ENCODE data around the gene TRIM44. TPM values are rescaled to one million over a fixed set of nuclear protein-coding genes. Genes with fewer than 3 reads are reported as not detected.

Gene TRIM44
- total and polyA plus RNA-seq, 8 donors, result 6.3 to 55.4 (median 36.4) TPM

DNA sequence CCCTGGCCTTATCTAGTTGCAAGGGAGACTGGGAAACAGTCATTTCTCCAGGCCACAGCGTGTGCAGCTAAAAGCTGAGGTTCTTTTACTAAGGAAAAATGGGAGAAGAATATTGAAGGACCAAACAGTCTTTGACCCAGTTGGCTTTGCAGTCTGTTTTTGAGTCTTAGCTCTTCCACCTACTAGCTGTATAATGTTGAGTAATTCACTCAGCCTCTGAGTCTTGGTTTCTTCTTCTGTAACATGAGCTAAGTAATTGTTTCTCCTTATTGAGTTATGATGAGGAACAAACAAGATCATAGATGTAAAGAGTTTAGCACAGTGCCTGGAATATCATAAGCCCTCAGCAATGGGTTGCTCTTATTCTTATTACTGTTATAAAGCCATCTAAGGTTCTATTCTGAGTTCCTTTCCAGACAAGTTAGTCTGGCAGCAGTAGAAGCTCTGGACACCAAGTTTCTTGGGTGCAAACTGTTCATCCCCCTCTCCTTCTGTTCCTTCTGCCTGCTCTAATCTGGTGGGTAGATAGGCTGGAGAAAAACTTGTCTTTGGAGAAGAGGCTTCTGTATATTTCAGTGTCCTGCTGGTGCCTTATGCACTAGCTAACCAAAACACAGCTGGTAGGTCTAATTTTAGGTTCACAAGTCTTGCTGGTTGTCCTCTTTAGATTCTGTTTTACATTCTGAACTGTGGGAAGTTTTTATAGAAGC lies 13.5 kb downstream of the TRIM44 start:
- no peak for TF ChIP-seq CTCF (IDR thresholded peaks at IDR 0.05)
- no peak overlapping the region for H3K4me3 ChIP-seq
- no peaks in the 10 kb centered on the region for H3K36me3 ChIP-seq
- WGBS, 2 donors, result 47 to 69% methylated on average over 1 of the region's 1 CpG
- no peak overlapping the region for H3K27ac ChIP-seq
- DNase-seq (no peak), FAIRE-seq (no peak), ATAC-seq (peak in 3 of 4 donors; percentile 21 to 28 (median 28))
- intact Hi-C loops (cut with DNase I), result no loop called here
- peaks cover 15 to 19% (median 16%) of the 10 kb centered on the region in 3 donors for H3K4me1 ChIP-seq
- H3K9me3 ChIP-seq, result no peaks in the 10 kb centered on the region
- no peaks in the 10 kb centered on the region for H3K27me3 ChIP-seq

GRCh38 chr11:35676611-35676965 lies 14.0 kb downstream of the TRIM44 start:
- peak in 3 of 4 donors; percentile 47 to 58 (median 47) for ATAC-seq
- TF ChIP-seq CTCF (IDR thresholded peaks at IDR 0.05), result no peak

GRCh38 chr11:35677904-35678303 lies 15.3 kb downstream of the TRIM44 start:
- Histone ChIP-seq H3K27me3 (no peaks in the 10 kb centered on the region), H3K27ac (no peak overlapping the region), H3K4me1 (peaks cover 9 to 17% (median 16%) of the 10 kb centered on the region in 3 donors), H3K4me3 (no peak overlapping the region), H3K36me3 (no peaks in the 10 kb centered on the region), H3K9me3 (no peaks in the 10 kb centered on the region)
- intact Hi-C loops (cut with DNase I), result no loop called here
- FAIRE-seq (no peak), DNase-seq (no peak), ATAC-seq (no peak)
- 97 to 98% methylated on average over 1 of the region's 1 CpG for WGBS, 2 donors
- TF ChIP-seq CTCF (IDR thresholded peaks at IDR 0.05), result no peak

More at GRCh38 chr11:35676611-35676965, 14.0 kb downstream of the TRIM44 start:
- Histone ChIP-seq H3K27me3 (no peaks in the 10 kb centered on the region), H3K4me1 (peaks cover 11 to 14% (median 11%) of the 10 kb centered on the region in 3 donors), H3K9me3 (no peaks in the 10 kb centered on the region), H3K36me3 (no peaks in the 10 kb centered on the region), H3K4me3 (no peak overlapping the region), H3K27ac (no peak overlapping the region)
- no peak for FAIRE-seq
- intact Hi-C loops (cut with DNase I), result no loop called here
- DNase-seq, result no peak
- WGBS, 2 donors, result 33 to 40% methylated on average over 1 of the region's 1 CpG

- ATAC-seq, result no peak
- FAIRE-seq, result no peak
- Histone ChIP-seq H3K27ac (no peak overlapping the region), H3K9me3 (no peaks in the 10 kb centered on the region), H3K4me1 (peaks cover 9 to 22% (median 20%) of the 10 kb centered on the region in 3 donors), H3K36me3 (no peaks in the 10 kb centered on the region), H3K4me3 (no peak overlapping the region), H3K27me3 (no peaks in the 10 kb centered on the region)
- intact Hi-C loops (cut with DNase I), result no loop called here
- DNase-seq, result no peak
- 90 to 94% methylated on average over 4 of the region's 4 CpGs for WGBS, 2 donors
- no peak for TF ChIP-seq CTCF (IDR thresholded peaks at IDR 0.05)
These were observed 15.9 kb downstream of the TRIM44 start for GRCh38 chr11:35678471-35678870.

- H3K4me1 ChIP-seq, result peaks cover 9 to 26% (median 20%) of the 10 kb centered on the region in 3 donors
- intact Hi-C loops (cut with DNase I), result no loop called here
- H3K27me3 ChIP-seq, result no peaks in the 10 kb centered on the region
- TF ChIP-seq CTCF (IDR thresholded peaks at IDR 0.05), result no peak
- no peak overlapping the region for H3K27ac ChIP-seq
- WGBS, 2 donors, result 97 to 98% methylated on average over 1 of the region's 1 CpG
- no peaks in the 10 kb centered on the region for H3K9me3 ChIP-seq
- no peak overlapping the region for H3K4me3 ChIP-seq
- H3K36me3 ChIP-seq, result no peaks in the 10 kb centered on the region
- FAIRE-seq (no peak), ATAC-seq (no peak), DNase-seq (no peak)
These were observed 16.4 kb downstream of the TRIM44 start for GRCh38 chr11:35678975-35679374.
